Measurements from ENCODE around the gene CRIP1.

Gene CRIP1

DNA sequence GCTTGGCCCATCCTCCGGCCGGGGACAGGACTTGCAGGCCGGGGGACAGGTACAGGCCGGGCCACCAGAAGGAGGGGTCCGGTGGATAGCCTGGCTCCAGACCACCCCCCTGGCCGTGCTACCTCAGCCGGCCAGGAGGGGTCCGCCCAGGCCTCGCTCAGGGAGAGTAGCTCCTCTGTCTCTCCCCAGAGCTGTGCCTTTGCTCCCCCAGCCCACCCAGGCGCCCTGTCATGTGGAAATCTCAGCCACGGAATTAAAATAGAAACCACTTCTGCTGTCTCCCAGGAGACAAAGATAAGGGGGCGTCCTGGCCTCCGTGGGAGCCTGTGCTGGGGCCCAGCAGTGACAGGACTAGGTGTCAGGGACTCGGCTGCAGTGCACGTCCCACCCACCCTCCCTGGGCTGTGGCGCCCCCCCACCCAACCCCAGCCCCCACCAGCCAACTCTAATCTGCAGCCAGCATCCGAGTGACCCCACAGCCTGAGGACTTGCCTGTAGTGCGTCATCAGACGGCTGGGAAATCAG, 15.3 kb upstream of the CRIP1 start:
- no peak for DNase-seq

- DNase-seq: no peak
Measured at GRCh38 chr14:105471823-105472485, 14.7 kb upstream of the CRIP1 start.

DNA sequence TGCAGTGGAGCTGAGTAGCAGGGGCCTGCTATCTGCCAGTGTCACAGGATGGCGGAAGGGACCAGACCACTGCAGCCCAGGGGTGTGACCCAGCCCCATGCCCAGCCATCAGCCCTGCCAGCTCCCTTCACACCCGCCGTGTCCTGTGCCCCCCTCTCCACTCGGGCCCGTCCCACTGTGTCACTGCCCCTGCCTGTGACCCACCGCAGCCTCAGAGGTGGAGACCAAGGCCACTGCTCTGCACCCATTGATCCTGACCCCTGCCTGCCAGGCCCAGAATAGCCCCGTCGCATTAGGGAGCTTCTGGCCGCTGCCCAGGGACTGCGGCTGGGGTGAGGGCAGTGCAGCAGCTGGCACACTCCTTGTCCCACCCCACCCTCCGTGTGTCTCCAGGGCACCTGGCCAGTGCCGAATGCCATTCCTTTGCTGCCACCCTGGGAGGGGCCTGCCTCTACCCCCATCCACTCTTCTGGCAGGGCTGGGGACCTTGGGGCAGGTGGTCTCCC, 14.1 kb upstream of the CRIP1 start:
- no peak for DNase-seq

- DNase-seq: no peak
Measured at GRCh38 chr14:105473033-105473676, 13.5 kb upstream of the CRIP1 start.

DNA sequence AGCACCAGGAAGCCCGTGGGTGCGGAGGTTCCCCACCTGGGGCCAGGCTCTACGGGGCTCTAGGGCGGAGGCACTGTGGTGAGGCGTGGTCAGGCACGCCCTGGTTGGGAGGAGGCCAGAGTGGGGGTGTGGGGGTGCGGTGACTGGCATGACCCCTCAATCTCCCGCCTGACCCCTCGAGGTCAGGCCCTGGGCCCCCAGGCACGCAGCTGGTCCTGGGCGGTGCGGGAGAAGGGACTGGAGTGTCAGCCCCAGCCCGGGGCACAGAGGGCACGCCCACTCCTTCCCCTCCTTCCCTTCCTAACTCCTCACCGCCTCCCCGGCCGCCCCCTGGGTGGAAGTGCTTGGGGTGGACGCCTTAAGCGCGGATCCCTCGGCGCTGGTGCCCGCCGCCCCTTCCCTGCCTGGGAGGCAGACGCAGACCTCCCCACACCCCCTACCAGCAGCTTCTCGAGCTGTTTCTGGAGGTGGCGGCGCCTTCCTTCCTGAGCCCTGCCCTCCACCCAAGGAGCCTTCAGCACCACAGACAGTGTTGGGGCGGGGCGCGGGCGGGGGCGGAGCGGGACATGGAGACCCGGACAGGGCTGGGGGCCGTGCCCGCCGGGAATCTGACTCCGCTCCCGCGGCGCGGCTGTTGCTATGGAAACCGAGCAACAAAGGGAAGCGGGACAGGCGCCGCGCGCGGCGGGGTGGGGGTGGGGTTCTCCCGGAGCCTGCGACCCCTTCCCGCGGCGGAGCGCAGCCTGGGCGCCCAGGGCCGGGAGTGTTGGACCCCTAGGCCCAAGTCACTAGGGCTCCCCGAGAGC, 12.8 kb upstream of the CRIP1 start:
- peak; percentile 92 for DNase-seq

- DNase-seq: peak; percentile 52
Measured at GRCh38 chr14:105474483-105475268, 12.0 kb upstream of the CRIP1 start, which contains the start of gene CRIP2. Gene CRIP2, plus strand, starts transcription at chr14:105474821. Its CDS starts 42 bp downstream, at chr14:105474863.

DNA sequence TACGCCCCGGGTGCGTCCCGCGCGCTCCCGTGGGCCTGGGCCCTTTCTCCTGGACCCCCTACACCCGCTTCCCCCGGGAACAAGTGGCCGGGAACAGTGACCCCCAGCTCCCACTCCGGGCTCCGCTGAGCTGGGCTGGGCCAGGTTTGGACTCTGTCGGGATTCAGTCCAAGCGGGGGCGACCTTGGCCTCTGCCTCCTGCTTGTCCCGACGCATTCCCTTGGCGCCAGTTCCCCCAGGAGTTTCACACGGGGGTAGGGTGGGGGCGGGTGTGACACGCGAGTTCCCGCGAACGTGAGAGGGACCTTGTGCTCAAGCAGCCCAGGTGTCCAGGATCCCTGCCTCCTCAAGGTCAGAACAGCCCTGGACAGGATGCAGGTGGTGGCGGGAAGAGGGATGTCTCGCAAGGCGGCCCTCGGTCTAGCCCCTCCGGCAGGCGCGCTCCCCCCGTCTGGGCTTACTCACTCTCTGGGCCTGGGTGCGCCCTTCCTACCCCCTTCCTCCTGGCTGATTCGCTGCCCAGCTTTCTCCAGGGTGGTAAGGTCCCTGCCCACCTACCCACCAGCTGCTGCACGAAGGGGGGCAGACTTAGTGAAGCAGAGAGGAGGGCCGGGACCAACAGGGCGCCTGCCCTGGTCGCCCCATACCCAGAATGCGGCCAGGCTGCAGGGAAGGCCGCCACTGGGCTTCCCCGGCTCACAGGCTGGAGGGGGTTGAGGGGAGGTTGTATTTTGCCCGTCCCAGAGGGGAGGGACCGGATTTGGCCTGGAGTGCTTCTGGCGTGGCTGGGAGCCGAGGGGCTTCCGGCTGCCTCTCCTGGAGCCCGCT, 11.2 kb upstream of the CRIP1 start:
- DNase-seq: peak; percentile 47

DNA sequence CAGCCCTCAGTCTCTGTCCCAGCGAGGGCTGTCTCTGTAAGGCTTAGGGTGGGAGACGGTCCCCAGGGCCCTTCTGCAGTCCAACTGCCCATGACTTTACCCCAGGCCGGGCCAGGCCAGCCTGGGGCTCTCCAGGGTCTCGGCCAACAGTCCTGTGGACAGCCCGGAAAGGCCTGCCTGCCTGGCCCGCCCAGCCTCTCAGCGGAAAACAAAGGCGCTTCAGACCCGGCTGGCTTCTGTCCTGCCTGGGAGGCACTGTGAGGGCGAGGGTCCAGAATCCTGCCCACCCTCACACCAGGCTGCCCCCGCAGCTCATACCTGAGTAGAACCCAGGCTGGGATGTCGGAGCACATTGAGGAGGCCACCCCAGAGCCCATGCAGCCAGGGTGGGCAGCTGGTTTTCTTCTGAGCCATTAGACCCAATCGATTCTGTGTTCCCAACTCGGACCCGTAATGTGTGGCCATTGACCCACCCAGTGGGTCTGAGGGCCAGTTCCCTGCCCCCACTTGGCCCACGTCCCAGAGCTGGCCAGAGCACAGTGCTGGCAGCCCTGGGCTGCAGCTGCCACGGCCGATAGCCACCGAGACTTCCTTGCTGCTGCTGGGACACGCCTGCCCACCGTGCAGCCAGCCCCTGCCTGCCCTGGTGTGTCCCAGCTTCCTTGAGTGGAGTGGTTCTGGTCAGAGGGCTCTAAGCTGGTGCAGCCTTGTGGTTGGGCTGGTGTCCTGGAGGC, 10.4 kb upstream of the CRIP1 start:
- DNase-seq: no peak

DNA sequence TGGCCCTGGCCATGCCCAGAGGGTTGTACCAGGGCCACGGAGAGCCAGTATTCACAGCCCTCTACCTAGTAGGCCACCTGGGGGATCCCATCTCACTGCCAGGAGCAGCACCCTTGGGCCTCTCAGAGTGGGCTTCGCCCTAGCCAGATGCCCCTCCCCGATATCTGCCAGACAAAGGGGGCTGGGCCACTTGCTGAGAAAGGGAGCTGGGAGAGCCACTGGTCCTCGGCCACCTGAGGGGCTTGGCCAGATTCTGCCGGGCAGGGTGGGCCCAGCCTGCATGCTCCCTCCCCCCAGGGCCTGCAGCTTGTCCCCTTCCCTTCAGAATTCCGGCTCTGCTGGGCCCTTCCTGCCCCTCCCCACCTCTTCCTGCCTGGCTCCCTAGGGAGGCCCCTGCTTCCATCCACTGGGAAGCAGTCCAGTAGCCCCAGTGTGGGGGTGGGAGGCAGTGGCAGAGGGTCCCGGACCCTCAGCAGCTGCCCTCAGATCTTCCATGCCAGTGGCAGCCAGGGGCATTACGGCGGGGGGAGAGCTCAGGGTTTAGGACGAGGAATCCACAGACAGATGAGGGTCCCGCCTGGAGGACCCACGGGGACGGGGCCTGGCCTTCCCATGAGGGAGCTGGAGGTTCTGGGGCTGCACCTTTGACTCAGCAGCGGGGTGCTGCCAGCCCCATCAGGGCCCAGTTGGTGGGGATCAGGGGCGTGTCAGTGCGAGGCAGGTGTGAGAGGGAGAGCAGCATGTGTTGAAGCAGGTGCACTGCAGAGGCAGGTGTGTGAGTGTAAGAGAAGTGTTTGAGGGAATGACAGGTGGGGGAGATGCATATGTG, 9.6 kb upstream of the CRIP1 start:
- DNase-seq: no peak

DNA sequence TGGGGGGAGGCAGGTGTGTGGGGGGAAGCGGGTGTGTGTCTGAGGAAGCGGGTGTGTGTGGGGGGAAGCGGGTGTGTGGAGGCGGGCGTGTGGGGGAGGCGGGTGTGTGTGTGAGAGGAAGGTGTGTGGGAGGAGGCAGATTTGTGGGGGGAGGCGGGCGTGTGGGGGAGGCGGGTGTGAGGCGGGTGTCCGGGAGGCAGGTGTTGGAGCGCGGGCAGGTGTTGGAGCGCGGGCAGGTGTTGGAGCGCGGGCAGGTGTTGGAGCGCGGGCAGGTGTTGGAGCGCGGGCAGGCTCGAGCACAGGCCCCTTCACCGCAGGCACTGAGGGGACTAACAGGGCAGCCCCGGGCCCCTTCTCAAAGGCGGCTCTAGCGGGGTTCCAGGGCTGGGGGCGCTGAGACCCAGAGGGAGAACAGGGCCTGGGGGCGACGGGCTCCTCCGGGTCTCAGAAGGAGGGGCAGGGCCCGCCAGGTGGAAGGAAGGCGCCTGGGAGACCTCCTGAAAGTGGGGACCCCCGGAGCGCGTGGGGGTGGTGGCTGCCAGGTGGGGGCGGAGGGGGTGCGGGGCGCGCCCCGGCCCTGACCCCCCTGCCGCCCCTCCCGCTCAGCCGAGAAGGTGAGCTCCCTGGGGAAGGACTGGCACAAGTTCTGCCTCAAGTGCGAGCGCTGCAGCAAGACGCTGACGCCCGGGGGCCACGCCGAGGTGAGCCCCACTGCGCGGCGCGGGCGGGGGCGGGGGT, 8.9 kb upstream of the CRIP1 start:
- no peak for DNase-seq

DNA sequence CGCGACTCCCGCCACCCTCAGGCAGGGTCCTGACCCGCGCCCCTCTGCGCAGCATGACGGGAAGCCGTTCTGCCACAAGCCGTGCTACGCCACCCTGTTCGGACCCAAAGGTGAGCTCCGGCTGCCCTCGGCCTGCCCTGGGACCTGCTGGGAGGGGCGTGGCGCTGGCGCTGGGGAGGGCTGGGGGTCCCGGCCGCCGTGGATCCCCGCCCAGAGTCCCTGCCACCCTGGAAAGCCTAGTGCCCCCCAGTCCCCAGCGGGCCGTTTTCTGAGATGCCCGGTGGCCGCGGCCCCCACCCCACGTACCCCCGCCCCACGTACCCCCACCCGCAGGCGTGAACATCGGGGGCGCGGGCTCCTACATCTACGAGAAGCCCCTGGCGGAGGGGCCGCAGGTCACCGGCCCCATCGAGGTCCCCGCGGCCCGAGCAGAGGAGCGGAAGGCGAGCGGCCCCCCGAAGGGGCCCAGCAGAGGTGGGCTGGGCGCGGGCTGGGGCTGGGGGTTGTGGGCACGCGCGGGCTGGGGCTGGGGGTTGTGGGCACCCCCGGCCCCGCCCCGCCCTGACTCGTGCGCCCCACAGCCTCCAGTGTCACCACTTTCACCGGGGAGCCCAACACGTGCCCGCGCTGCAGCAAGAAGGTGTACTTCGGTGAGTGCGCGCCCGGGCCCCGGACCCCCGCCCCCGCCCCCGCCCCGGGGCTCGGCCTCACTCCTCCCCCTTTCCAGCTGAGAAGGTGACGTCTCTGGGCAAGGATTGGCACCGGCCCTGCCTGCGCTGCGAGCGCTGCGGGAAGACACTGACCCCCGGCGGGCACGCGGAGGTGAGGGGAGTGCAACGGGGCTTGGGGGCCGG, 8.1 kb upstream of the CRIP1 start:
- no peak for DNase-seq

- DNase-seq: no peak
Measured at GRCh38 chr14:105479431-105480158, 7.1 kb upstream of the CRIP1 start.

GRCh38 chr14:105480199-105480746, 6.4 kb upstream of the CRIP1 start:
- no peak for DNase-seq

- peak; percentile 73 for DNase-seq
Measured at GRCh38 chr14:105480807-105481801, 5.6 kb upstream of the CRIP1 start.

DNA sequence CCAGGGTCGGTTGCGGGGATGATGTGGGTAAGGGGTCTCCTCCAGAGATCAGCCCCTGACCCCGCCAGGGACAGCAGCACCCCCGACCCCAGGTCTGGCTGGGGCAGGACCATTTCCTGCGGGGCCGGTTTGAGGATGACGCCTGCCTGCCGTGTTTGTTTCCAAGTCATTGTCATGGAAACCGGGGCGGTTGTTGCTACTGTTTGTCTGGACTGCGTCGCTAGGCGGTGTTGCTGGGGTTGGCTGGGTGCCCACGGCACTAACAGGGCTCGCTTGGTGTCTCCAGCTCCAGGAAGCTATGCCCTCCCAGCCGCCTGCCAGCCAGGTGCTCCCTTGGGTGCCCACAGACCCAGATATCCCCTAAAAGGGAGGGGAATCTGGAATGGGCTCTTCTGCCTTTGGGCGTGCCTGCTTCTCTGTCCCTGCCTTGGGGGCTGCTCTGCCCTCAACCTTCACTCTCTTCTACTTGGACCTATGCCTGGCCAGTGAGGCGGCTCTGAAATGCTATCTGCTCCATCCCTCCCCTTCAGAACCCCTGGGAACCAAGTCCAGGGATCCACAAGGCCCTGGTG, 4.7 kb upstream of the CRIP1 start:
- peak; percentile 93 for DNase-seq

All from NCI-H226 (cell line).